ENCODE data around the gene CCT4. TPM values are rescaled to one million over a fixed set of nuclear protein-coding genes. Genes with fewer than 3 reads are reported as not detected.

CCT4 gene
- total RNA-seq, 2 experiments from 2014 or later: 177 to 189 TPM

DNA sequence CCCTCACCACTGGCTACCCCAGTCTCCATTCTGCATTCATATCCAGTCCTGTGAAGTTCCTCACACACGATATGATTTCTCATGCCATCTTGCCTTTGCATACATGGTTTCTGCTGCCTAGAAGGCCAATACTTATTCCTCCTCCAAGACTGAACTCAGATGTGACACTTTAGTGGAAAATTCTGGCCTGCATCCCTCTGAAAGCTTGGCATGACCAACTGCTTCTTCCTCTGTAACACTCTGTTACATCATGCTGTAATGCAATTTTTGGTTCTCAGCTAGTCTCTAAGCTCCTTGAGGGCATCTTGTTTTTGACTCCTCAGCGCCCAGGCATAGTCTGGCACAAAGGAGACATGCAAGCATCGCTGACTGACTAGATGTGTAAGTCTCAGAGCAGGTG is 47.2 kb downstream of the CCT4 start:
- no peak overlapping the region for H3K4me3 Mint-ChIP-seq
- POLR2A ChIA-PET: no interaction called here
- CTCF ChIA-PET: interaction anchor here (0.6 to 1.9 kb wide), 3 partner anchors 11 to 597 kb away, joined by 3 to 5 read pairs (median 3); no protein-coding TSS in a partner anchor
- H3K27ac Mint-ChIP-seq: no peak overlapping the region
- H3K27me3 Mint-ChIP-seq (ENCODE audit: low read depth): no peaks in the 10 kb centered on the region
- no peaks in the 10 kb centered on the region for H3K36me3 Mint-ChIP-seq (ENCODE audit: low read depth)
- H3K9me3 Mint-ChIP-seq (ENCODE audit: insufficient read depth): no peaks in the 10 kb centered on the region
- ATAC-seq (no peak), DNase-seq (no peak)
- H3K4me1 Mint-ChIP-seq (ENCODE audit: low read depth): no peaks in the 10 kb centered on the region

DNA sequence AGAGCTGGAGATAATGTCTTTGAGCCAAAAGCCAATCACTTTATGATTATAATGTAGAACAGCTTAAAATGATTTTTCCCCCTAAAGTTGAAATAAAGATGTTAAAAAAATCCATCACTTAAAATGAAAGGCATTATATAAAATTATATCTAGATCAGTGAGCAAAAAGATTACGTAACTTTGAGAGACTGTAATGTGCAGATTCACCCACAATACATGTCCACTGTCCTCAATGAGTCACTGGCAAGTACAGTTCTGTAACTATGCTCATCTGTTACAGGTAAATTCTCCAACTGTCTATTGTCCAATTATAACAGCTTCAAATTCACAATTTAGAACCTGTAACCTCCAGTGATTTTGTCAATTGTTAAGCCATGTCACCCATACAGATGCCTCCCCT is 53.6 kb downstream of the CCT4 start:
- Mint-ChIP-seq H3K9me3 (ENCODE audit: insufficient read depth) (no peaks in the 10 kb centered on the region), H3K4me1 (ENCODE audit: low read depth) (no peaks in the 10 kb centered on the region), H3K27ac (no peak overlapping the region), H3K4me3 (no peak overlapping the region), H3K27me3 (ENCODE audit: low read depth) (no peaks in the 10 kb centered on the region), H3K36me3 (ENCODE audit: low read depth) (peaks cover 8% of the 10 kb centered on the region)
- ChIA-PET POLR2A (no interaction called here), CTCF (no interaction called here)
- no peak for ATAC-seq
- DNase-seq: no peak

DNA sequence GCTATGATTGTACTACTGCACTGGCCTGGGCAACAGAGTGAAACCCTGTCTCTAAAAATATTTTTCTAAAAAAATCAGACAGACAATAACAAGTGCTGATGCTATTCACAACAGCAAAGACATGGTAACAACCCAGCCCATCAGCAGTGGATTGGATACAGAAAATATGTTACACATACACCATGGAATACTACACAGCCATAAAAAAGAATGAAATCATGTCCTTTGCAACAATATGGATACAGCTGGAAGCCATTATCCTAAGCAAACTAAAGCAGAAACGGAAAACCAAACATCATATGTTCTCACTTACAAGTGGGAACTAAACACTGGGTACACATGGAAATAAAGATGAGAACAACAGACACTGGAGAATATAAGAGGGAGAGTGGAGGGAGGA is 54.5 kb downstream of the CCT4 start:
- no peaks in the 10 kb centered on the region for H3K27me3 Mint-ChIP-seq (ENCODE audit: low read depth)
- H3K4me1 Mint-ChIP-seq (ENCODE audit: low read depth): no peaks in the 10 kb centered on the region
- ATAC-seq (no peak), DNase-seq (no peak)
- ChIA-PET CTCF (interaction anchor here (1.6 kb wide), 1 partner anchor 10 kb away, joined by 3 read pairs; no protein-coding TSS in a partner anchor), POLR2A (no interaction called here)
- H3K36me3 Mint-ChIP-seq (ENCODE audit: low read depth): peaks cover 8% of the 10 kb centered on the region
- no peaks in the 10 kb centered on the region for H3K9me3 Mint-ChIP-seq (ENCODE audit: insufficient read depth)
- H3K27ac Mint-ChIP-seq: no peak overlapping the region
- H3K4me3 Mint-ChIP-seq: no peak overlapping the region

DNA sequence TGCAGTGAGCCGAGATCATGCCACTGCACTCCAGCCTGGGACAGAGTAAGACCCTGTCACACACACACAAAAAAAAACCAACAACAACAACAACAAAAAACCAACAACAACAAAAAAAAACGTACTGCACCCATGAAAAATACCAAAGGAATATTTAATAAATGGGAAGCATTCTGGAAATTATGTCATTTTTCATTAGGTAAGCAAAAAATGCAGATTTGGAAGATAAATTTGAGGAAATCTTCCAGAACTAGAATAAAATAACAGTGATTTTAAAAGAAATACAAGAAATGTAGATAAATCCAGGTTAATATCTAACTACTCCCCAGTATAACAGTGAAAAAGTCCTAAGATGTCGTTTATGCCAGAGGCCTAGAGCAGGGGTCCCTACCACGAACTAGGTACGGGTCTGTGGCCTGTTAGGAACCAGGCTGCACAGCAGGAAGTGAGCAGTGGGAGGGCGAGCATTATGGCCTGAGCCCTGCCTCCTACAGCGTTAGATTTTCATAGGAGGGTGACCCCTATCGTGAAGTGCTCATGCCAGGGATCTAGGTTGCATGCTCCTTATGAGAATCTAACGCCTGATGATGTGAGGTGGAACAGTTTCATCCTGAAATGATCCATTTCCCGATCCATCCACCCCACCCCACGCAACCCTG is 56.1 kb downstream of the CCT4 start:
- Mint-ChIP-seq H3K9me3 (ENCODE audit: insufficient read depth) (no peaks in the 10 kb centered on the region), H3K27me3 (ENCODE audit: low read depth) (no peaks in the 10 kb centered on the region), H3K36me3 (ENCODE audit: low read depth) (peaks cover 8% of the 10 kb centered on the region), H3K4me3 (no peak overlapping the region), H3K4me1 (ENCODE audit: low read depth) (no peaks in the 10 kb centered on the region), H3K27ac (no peak overlapping the region)
- CTCF ChIA-PET: no interaction called here
- no peak for DNase-seq
- ATAC-seq: no peak
- POLR2A ChIA-PET: no interaction called here

DNA sequence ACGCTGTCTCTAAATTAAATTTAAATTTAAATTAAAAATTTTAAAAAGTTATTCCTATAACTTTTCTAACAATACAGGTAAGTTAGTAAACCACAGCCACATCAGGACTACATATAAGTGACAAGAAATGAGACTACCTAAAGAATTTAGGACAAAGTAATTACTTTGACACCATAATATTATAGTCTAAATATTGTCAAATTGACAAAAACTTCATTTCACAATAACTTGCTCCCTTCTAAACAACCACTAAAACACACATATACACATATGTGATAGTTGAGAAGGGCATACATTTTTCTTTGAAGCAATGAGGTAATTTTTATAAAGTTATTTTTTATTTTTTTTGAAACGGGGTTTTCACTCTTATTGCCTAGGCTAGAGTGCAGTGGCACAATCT is 66.2 kb downstream of the CCT4 start:
- H3K27me3 Mint-ChIP-seq (ENCODE audit: low read depth): peaks cover 5% of the 10 kb centered on the region

More for the DNA sequence above, 66.2 kb downstream of the CCT4 start:
- no peaks in the 10 kb centered on the region for H3K9me3 Mint-ChIP-seq (ENCODE audit: insufficient read depth)
- H3K4me3 Mint-ChIP-seq: no peak overlapping the region
- H3K36me3 Mint-ChIP-seq (ENCODE audit: low read depth): no peaks in the 10 kb centered on the region
- DNase-seq: no peak
- H3K27ac Mint-ChIP-seq: no peak overlapping the region
- H3K4me1 Mint-ChIP-seq (ENCODE audit: low read depth): no peaks in the 10 kb centered on the region
- no peak for ATAC-seq
- ChIA-PET POLR2A (no interaction called here), CTCF (no interaction called here)

Other genes with a start within 250 kb of the CCT4 start
- 1 to 10 TPM; 4.5 to 5.3 TPM for gene FAM161A, start 34.6 kb downstream of the CCT4 start, total RNA-seq
- gene COMMD1, start 17.0 kb upstream of the CCT4 start, total RNA-seq: 10 to 100 TPM; 29.3 to 30.5 TPM